Esophagus muscularis mucosa (tissue), 4 donors: Measurements from ENCODE around the gene VWC2. TPM values are rescaled to one million over a fixed set of nuclear protein-coding genes. Genes with fewer than 3 reads are reported as not detected.

ENCODE experiments used
- DNase-seq: peaks from one replicate; pipeline ENCODE4 v3.0.0-alpha.2; 2017; ENCODE audit errors: extremely low spot score
- H3K27ac ChIP-seq, 4 donors: fragments of 200-600 bp; sonication (generic); replicated peaks in 1 of 4; 1 replicate in 3 of 4; 2 replicates in 1 of 4; pipeline ENCODE4 v1.5.1; 2016 to 2019; ENCODE audit warnings: mild to moderate bottlenecking in 1 of 4
- H3K27me3 ChIP-seq, 4 donors: fragments of 200-600 bp; sonication (generic); one replicate each; pipeline versions ENCODE4 v1.5.1 to v1.6.0; 2016 to 2019
- H3K36me3 ChIP-seq, 4 donors: fragments of 200-600 bp; sonication (generic); one replicate each; pipeline ENCODE4 v1.5.1; 2016 to 2019
- H3K4me1 ChIP-seq, 4 donors: fragments of 200-600 bp; sonication (generic); one replicate each; pipeline ENCODE4 v1.5.1; 2016 to 2019
- H3K4me3 ChIP-seq, 4 donors: fragments of 200-600 bp; sonication (generic); 1 replicate in 2 of 4; 2 replicates in 2 of 4; pipeline ENCODE4 v1.5.1; 2016 to 2019; ENCODE audit warnings: mild to moderate bottlenecking in 4 of 4, moderate library complexity in 1 of 4
- H3K9me3 ChIP-seq, 4 donors: fragments of 200-600 bp; sonication (generic); 1 replicate in 3 of 4; 2 replicates in 1 of 4; pipeline ENCODE4 v1.5.1; 2016 to 2019
- CTCF ChIP-seq, 3 experiments: fragments of 200-600 bp in 2 of 3; fragments of 450-650 bp in 1 of 3; sonication (generic) in 2 of 3; IDR thresholded peaks; one replicate each; pipeline ENCODE4 v1.5.1; 2017 to 2019; ENCODE audit warnings: antibody characterized with exemption in 3 of 3, mild to moderate bottlenecking in 2 of 3, moderate library complexity in 1 of 3
- EP300 ChIP-seq: sonication (generic); formaldehyde crosslinking; IDR thresholded peaks from one replicate; pipeline ENCODE4 v1.6.1; 2017; ENCODE audit warnings: antibody characterized with exemption
- POLR2A ChIP-seq: fragments of 450-650 bp; IDR thresholded peaks from one replicate; pipeline ENCODE4 v1.6.1; 2017; ENCODE audit warnings: antibody characterized with exemption, moderate library complexity, mild to moderate bottlenecking, low read depth
- POLR2AphosphoS5 ChIP-seq, 2 donors: sonication (generic); formaldehyde crosslinking; IDR thresholded peaks; one replicate each; pipeline ENCODE4 v1.6.1; 2017; ENCODE audit warnings: antibody characterized with exemption in 2 of 2
- WGBS: methylation state at CpG from one replicate; pipeline ENCODE4 v1.1.5; 2018; 5-methylcytosine and 5-hydroxymethylcytosine counted together
- intact Hi-C: fragments of 100-400 bp; cut with DNase I; formaldehyde crosslinking; loops from one replicate; pipeline ENCODE4 v1.15.1; 2023
- total RNA-seq, 4 donors: library from RNA; depleted of rRNA; stranded (reverse); fragments of >200 nt; gene quantifications; one replicate each; pipeline versions ENCODE4 v1.1.0 to v1.2.1, GENCODE V29; 2016

VWC2 gene
- total RNA-seq, 4 donors from 2014 or later = under 0.01 to 0.17 (median 0.06) TPM; not detected in 1

GRCh38 chr7:49894543-49894942, 121.1 kb downstream of the VWC2 start:
- intact Hi-C loops = no loop called here
- Histone ChIP-seq H3K27ac (no peak overlapping the region), H3K4me1 (no peaks in the 10 kb centered on the region), H3K27me3 (no peaks in the 10 kb centered on the region), H3K36me3 (no peaks in the 10 kb centered on the region), H3K4me3 (no peak overlapping the region), H3K9me3 (no peaks in the 10 kb centered on the region)
- WGBS = 80% methylated on average over 4 of the region's 4 CpGs
- DNase-seq = no peak
- no peak for TF ChIP-seq CTCF (IDR thresholded peaks at IDR 0.05)
- TF ChIP-seq POLR2A = no peak
- TF ChIP-seq POLR2AphosphoS5 (IDR thresholded peaks at IDR 0.05) = no peak
- TF ChIP-seq EP300 = no peak

- TF ChIP-seq POLR2A (no peak), EP300 (no peak), CTCF (IDR thresholded peaks at IDR 0.05) (no peak), POLR2AphosphoS5 (IDR thresholded peaks at IDR 0.05) (no peak)
- Histone ChIP-seq H3K36me3 (no peaks in the 10 kb centered on the region), H3K4me3 (no peak overlapping the region), H3K27me3 (no peaks in the 10 kb centered on the region), H3K9me3 (no peaks in the 10 kb centered on the region), H3K27ac (no peak overlapping the region), H3K4me1 (no peaks in the 10 kb centered on the region)
- WGBS = 81% methylated on average over 8 of the region's 8 CpGs
- DNase-seq = no peak
- intact Hi-C loops = no loop called here
These were observed 138.5 kb downstream of the VWC2 start for GRCh38 chr7:49911909-49912308.

- TF ChIP-seq EP300 = no peak
- no peak for TF ChIP-seq POLR2AphosphoS5 (IDR thresholded peaks at IDR 0.05)
These were observed 153.3 kb downstream of the VWC2 start for GRCh38 chr7:49926720-49927119.

GRCh38 chr7:49927631-49928030, 154.2 kb downstream of the VWC2 start:
- no peak for DNase-seq
- peaks cover 0 to 4% (median 2%) of the 10 kb centered on the region in 4 donors for H3K9me3 ChIP-seq
- no peak overlapping the region for H3K27ac ChIP-seq
- no peaks in the 10 kb centered on the region for H3K4me1 ChIP-seq
- 86% methylated on average over 5 of the region's 5 CpGs for WGBS
- no peaks in the 10 kb centered on the region for H3K36me3 ChIP-seq
- TF ChIP-seq POLR2A (no peak), CTCF (IDR thresholded peaks at IDR 0.05) (no peak), EP300 (no peak), POLR2AphosphoS5 (IDR thresholded peaks at IDR 0.05) (no peak)
- no peak overlapping the region for H3K4me3 ChIP-seq
- intact Hi-C loops = no loop called here
- no peaks in the 10 kb centered on the region for H3K27me3 ChIP-seq

More at GRCh38 chr7:49926720-49927119, 153.3 kb downstream of the VWC2 start:
- DNase-seq = no peak
- H3K4me1 ChIP-seq = no peaks in the 10 kb centered on the region
- no peak overlapping the region for H3K27ac ChIP-seq
- no peaks in the 10 kb centered on the region for H3K36me3 ChIP-seq
- intact Hi-C loops = no loop called here
- 75% methylated on average over 6 of the region's 6 CpGs for WGBS
- H3K27me3 ChIP-seq = no peaks in the 10 kb centered on the region
- H3K4me3 ChIP-seq = no peak overlapping the region
- peaks cover 0 to 2% (median 0%) of the 10 kb centered on the region in 4 donors for H3K9me3 ChIP-seq

GRCh38 chr7:49928787-49929186, 155.3 kb downstream of the VWC2 start:
- Histone ChIP-seq H3K4me3 (no peak overlapping the region), H3K9me3 (peaks cover 0 to 4% (median 2%) of the 10 kb centered on the region in 4 donors), H3K27ac (no peak overlapping the region), H3K4me1 (no peaks in the 10 kb centered on the region), H3K36me3 (no peaks in the 10 kb centered on the region), H3K27me3 (no peaks in the 10 kb centered on the region)
- 88% methylated on average over 2 of the region's 2 CpGs for WGBS
- DNase-seq = no peak
- TF ChIP-seq POLR2AphosphoS5 (IDR thresholded peaks at IDR 0.05) (no peak), CTCF (IDR thresholded peaks at IDR 0.05) (no peak), POLR2A (no peak), EP300 (no peak)
- intact Hi-C loops = no loop called here
